Calu3 (cell line): Measurements from ENCODE around the gene ADAM8. TPM values are rescaled to one million over a fixed set of nuclear protein-coding genes. Genes with fewer than 3 reads are reported as not detected.

Experiments used
- BruUV-seq: library from RNA; stranded (reverse); fragments of 400-500 nt; replicated peaks from 2 replicates; lab custom pipeline; 2021; lab: Mats Ljungman, UMichigan
- CTCF ChIA-PET: fragments of 300-600 bp; sonication (Branson Sonifier 250); formaldehyde crosslinking; loops from one replicate; lab custom pipeline; 2022; ENCODE audit warnings: antibody characterized with exemption; lab: Charles Lee
- DNase-seq: peaks from one replicate; pipeline ENCODE4 v3.0.0; 2022
- H3K27ac Mint-ChIP-seq: one replicate; pipeline ENCODE4 v1.8.0; 2022; ENCODE audit warnings: mixed read lengths; ENCODE audit not compliant: unreplicated experiment
- H3K27me3 Mint-ChIP-seq: one replicate; pipeline ENCODE4 v1.8.0; 2022; ENCODE audit warnings: mixed read lengths; ENCODE audit not compliant: unreplicated experiment
- H3K36me3 Mint-ChIP-seq: one replicate; pipeline ENCODE4 v1.8.0; 2022; ENCODE audit warnings: mild to moderate bottlenecking, moderate library complexity, mixed read lengths; ENCODE audit not compliant: insufficient read depth, unreplicated experiment
- H3K4me1 Mint-ChIP-seq: one replicate; pipeline ENCODE4 v1.8.0; 2022; ENCODE audit warnings: mild to moderate bottlenecking, low read depth, mixed read lengths; ENCODE audit not compliant: unreplicated experiment
- H3K4me3 Mint-ChIP-seq: one replicate; pipeline ENCODE4 v1.8.0; 2022; ENCODE audit warnings: mild to moderate bottlenecking, low read depth, moderate library complexity, mixed read lengths; ENCODE audit not compliant: unreplicated experiment
- H3K9me3 Mint-ChIP-seq: one replicate; pipeline ENCODE4 v1.8.0; 2022; ENCODE audit warnings: low read depth, mixed read lengths; ENCODE audit not compliant: unreplicated experiment
- intact Hi-C: fragments of 100-400 bp; cut with micrococcal nuclease; formaldehyde crosslinking; loops from one replicate; pipeline ENCODE4 v1.10.0; 2022; ENCODE audit not compliant: unreplicated experiment
- total RNA-seq: library from RNA; stranded (reverse); gene quantifications from 2 replicates; pipeline ENCODE4 v1.2.3, GENCODE V29; 2022
- TF ChIP-seq, protein P1 (sequence below): fragments of 200-600 bp; IDR thresholded peaks from one replicate; pipeline ENCODE4 v1.8.0; 2022; ENCODE audit warnings: antibody characterized with exemption; ENCODE audit not compliant: unreplicated experiment

Gene ADAM8
- total RNA-seq, 1 experiment from 2014 or later: 40.4 TPM

DNA sequence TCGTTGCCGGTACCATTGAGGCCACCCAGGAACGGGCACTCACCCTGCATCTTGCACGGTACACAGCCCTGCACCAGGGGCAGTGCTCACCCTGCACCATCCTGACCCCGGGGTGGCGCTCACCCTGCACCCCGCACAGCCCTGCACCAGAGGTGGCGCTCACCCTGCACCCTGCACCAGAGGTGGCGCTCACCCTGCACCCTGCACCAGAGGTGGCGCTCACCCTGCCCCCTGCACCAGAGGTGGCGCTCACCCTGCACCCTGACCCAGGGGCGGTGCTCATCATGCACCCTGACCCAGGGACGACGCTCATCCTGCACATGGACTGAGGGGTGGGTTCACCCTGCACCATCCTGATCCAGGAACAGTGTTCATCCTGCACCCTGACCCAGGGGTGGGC, 25.6 kb upstream of the ADAM8 start:
- DNase-seq: no peak
- intact Hi-C loops: no loop called here
- CTCF ChIA-PET: no interaction called here
- BruUV-seq: no TSS peak
- H3K27me3 Mint-ChIP-seq: no peaks in the 10 kb centered on the region
- TF ChIP-seq, protein P1, sequence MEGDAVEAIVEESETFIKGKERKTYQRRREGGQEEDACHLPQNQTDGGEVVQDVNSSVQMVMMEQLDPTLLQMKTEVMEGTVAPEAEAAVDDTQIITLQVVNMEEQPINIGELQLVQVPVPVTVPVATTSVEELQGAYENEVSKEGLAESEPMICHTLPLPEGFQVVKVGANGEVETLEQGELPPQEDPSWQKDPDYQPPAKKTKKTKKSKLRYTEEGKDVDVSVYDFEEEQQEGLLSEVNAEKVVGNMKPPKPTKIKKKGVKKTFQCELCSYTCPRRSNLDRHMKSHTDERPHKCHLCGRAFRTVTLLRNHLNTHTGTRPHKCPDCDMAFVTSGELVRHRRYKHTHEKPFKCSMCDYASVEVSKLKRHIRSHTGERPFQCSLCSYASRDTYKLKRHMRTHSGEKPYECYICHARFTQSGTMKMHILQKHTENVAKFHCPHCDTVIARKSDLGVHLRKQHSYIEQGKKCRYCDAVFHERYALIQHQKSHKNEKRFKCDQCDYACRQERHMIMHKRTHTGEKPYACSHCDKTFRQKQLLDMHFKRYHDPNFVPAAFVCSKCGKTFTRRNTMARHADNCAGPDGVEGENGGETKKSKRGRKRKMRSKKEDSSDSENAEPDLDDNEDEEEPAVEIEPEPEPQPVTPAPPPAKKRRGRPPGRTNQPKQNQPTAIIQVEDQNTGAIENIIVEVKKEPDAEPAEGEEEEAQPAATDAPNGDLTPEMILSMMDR: no peak
- H3K4me1 Mint-ChIP-seq: peaks cover 8% of the 10 kb centered on the region
- H3K4me3 Mint-ChIP-seq: no peak overlapping the region
- H3K9me3 Mint-ChIP-seq: no peaks in the 10 kb centered on the region
- H3K36me3 Mint-ChIP-seq: peaks cover 33% of the 10 kb centered on the region
- H3K27ac Mint-ChIP-seq: no peak overlapping the region

DNA sequence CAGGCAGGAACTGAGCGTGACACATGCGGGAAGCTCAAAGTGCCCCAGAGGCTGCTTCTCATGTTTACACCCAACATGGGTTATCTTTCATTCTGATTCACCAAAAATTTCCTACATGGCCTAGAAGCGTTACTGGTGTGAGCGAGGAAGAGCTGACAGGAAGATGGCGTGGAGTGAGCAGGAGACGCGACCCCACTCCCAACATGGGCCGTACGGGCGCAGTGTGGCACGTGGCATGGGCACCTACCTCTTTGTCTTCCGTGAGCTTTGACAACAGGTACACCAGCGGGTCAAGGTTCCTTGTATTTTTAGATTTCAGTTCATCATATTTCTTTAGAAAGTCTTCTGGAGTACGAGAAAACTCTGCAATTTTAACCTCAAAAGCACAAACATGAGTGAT, 23.1 kb upstream of the ADAM8 start:
- Mint-ChIP-seq H3K4me1 (no peaks in the 10 kb centered on the region), H3K9me3 (no peaks in the 10 kb centered on the region), H3K27me3 (no peaks in the 10 kb centered on the region), H3K27ac (no peak overlapping the region), H3K4me3 (no peak overlapping the region), H3K36me3 (peaks cover 24% of the 10 kb centered on the region)
- no peak for DNase-seq
- intact Hi-C loops: no loop called here
- TF ChIP-seq, protein P1: no peak
- CTCF ChIA-PET: no interaction called here
- BruUV-seq: no TSS peak

DNA sequence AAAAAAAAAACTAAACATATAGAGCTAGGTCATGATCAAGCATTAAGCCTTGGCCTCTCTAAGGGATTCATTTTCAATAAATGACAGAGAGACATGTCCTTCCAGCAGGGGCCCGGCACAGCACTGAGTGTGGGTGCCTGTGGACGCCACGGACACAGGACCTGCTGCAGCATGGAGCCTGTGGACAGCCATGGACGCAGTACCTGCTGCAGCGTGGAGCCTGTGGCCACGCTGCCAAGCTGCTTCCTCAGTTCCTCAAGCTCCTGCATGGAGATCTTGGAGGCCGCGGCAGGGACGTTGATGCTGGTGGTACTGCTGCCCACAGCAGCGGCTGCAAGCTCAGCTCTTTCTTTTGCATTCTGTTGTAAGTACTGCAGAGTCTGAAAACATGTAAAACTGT, 22.6 kb upstream of the ADAM8 start:
- intact Hi-C loops: no loop called here
- TF ChIP-seq, protein P1: no peak
- Mint-ChIP-seq H3K9me3 (no peaks in the 10 kb centered on the region), H3K4me1 (no peaks in the 10 kb centered on the region), H3K4me3 (no peak overlapping the region), H3K36me3 (peaks cover 24% of the 10 kb centered on the region), H3K27ac (no peak overlapping the region), H3K27me3 (no peaks in the 10 kb centered on the region)
- DNase-seq: no peak
- CTCF ChIA-PET: no interaction called here
- no TSS peak for BruUV-seq

DNA sequence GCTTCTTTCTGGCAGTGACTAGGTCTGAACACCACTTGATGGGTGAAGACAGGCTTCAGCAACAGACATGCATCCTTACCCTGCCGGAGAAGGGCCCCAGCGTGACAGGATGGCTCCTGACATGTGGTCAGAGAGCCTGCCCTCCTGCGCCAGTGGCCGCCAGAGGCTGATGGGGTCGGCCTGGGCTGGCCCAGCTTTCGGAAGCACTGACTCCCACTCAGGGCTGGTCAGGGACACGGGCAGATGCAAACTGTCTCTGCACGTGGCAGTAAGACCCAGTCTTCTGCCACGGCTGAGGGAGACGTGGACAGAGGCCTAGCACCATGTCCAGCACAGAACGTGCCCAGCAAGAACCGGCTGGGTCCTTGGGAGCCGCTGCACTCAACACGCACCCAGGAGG, 21.8 kb upstream of the ADAM8 start:
- Mint-ChIP-seq H3K4me1 (no peaks in the 10 kb centered on the region), H3K27me3 (no peaks in the 10 kb centered on the region), H3K36me3 (peaks cover 29% of the 10 kb centered on the region), H3K27ac (no peak overlapping the region), H3K4me3 (no peak overlapping the region), H3K9me3 (no peaks in the 10 kb centered on the region)
- no TSS peak for BruUV-seq
- TF ChIP-seq, protein P1: no peak
- DNase-seq: no peak
- CTCF ChIA-PET: no interaction called here
- intact Hi-C loops: no loop called here
